MCF 10A (cell line): ENCODE data around the gene UBA1. TPM values are rescaled to one million over a fixed set of nuclear protein-coding genes. Genes with fewer than 3 reads are reported as not detected.
A peak's percentile ranks its signal among the peaks of the same experiment; 100 is the strongest.

Experiments used
- BruUV-seq: library from RNA; stranded (reverse); fragments of 400-500 nt; replicated peaks from 2 replicates; lab custom pipeline; 2021; lab: Mats Ljungman, UMichigan
- CTCF ChIA-PET: fragments of 300-600 bp; sonication (Branson Sonifier 250); formaldehyde crosslinking; extraction: SDS; loops from one replicate; lab custom pipeline; 2021; ENCODE audit warnings: antibody characterized with exemption, inconsistent platforms; lab: Yijun Ruan, JAX
- POLR2A ChIA-PET: fragments of 300-600, 350-650 bp; sonication (Branson Sonifier 250); formaldehyde crosslinking; extraction: SDS; loops from one replicate; lab custom pipeline; 2020; ENCODE audit warnings: antibody characterized with exemption, inconsistent platforms; lab: Yijun Ruan, JAX
- DNase-seq: peaks from one replicate; pipeline ENCODE4 v3.0.0-alpha.2; 2018; ENCODE audit not compliant: unreplicated experiment
- H3K27ac Mint-ChIP-seq: one replicate; pipeline ENCODE4 v1.8.0; 2022; ENCODE audit warnings: mild to moderate bottlenecking, low read depth, mixed read lengths; ENCODE audit not compliant: unreplicated experiment
- H3K27me3 Mint-ChIP-seq: one replicate; pipeline ENCODE4 v1.8.0; 2022; ENCODE audit warnings: mixed read lengths; ENCODE audit not compliant: insufficient read depth, unreplicated experiment
- H3K36me3 Mint-ChIP-seq: one replicate; pipeline ENCODE4 v1.8.0; 2022; ENCODE audit warnings: mild to moderate bottlenecking, moderate library complexity, mixed read lengths; ENCODE audit not compliant: insufficient read depth, unreplicated experiment
- H3K4me1 Mint-ChIP-seq: one replicate; pipeline ENCODE4 v1.8.0; 2022; ENCODE audit warnings: mixed read lengths; ENCODE audit not compliant: insufficient read depth, unreplicated experiment
- H3K4me3 Mint-ChIP-seq: one replicate; pipeline ENCODE4 v1.8.0; 2022; ENCODE audit warnings: mild to moderate bottlenecking, moderate library complexity, mixed read lengths; ENCODE audit not compliant: unreplicated experiment
- H3K9me3 Mint-ChIP-seq: one replicate; pipeline ENCODE4 v1.8.0; 2022; ENCODE audit warnings: mixed read lengths; ENCODE audit not compliant: unreplicated experiment
- CTCF ChIP-seq: fragments of 200-600 bp; IDR thresholded peaks from one replicate; pipeline ENCODE4 v1.8.0; 2022; ENCODE audit warnings: antibody characterized with exemption, mild to moderate bottlenecking; ENCODE audit not compliant: unreplicated experiment
- intact Hi-C: fragments of 100-400 bp; cut with micrococcal nuclease; formaldehyde crosslinking; loops from 2 replicates; pipeline ENCODE4 v1.14.1; 2022
- total RNA-seq: library from RNA; stranded (reverse); gene quantifications from 2 replicates; pipeline ENCODE4 v1.2.3, GENCODE V29; 2022

UBA1 gene
- total RNA-seq, 1 experiment from 2014 or later, result 248 TPM

GRCh38 chrX:47166126-47166525 is 27.5 kb upstream of the UBA1 start:
- ChIA-PET CTCF (no interaction called here), POLR2A (no interaction called here)
- peaks cover 38% of the 10 kb centered on the region for H3K27me3 Mint-ChIP-seq
- no peak overlapping the region for H3K27ac Mint-ChIP-seq
- no peak for TF ChIP-seq CTCF
- intact Hi-C loops, result no loop called here
- H3K36me3 Mint-ChIP-seq, result peaks cover 34% of the 10 kb centered on the region
- BruUV-seq, result no TSS peak
- no peaks in the 10 kb centered on the region for H3K9me3 Mint-ChIP-seq
- DNase-seq, result no peak
- no peak overlapping the region for H3K4me3 Mint-ChIP-seq
- H3K4me1 Mint-ChIP-seq, result no peaks in the 10 kb centered on the region

DNA sequence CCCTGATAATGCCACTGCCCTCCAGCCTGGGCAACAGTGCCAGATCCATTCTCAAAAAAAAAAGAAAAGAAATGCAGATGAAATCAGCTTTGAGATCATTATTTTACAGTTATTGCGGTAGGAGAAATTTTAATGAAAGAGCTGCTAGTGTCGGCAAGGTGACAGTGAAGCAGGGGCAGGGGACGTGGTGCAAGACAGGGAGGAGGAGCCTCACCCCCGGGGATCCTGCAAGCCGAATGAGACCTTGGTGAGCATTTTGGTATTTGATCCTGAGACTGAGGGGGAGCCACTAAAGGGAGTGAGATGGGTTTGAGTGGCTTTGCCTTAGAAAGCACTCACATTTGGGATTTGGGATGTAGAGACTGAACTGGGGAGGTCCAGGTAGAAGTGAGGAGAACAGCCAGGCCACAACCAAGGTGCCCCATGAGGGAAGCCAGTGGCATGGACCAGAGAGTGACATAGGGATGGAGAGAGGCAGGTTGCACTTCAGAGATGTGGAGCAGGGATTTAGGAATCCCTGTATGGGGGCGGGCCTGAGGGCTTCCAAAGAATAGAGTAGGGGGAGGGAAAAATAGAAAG is 25.0 kb upstream of the UBA1 start:
- Mint-ChIP-seq H3K4me3 (no peak overlapping the region), H3K4me1 (no peaks in the 10 kb centered on the region), H3K27ac (no peak overlapping the region), H3K36me3 (peaks cover 30% of the 10 kb centered on the region), H3K27me3 (peaks cover 62% of the 10 kb centered on the region), H3K9me3 (no peaks in the 10 kb centered on the region)
- BruUV-seq, result no TSS peak
- no peak for TF ChIP-seq CTCF
- no peak for DNase-seq
- POLR2A ChIA-PET, result no interaction called here
- CTCF ChIA-PET, result no interaction called here
- intact Hi-C loops, result no loop called here

- DNase-seq, result no peak
- Mint-ChIP-seq H3K9me3 (no peaks in the 10 kb centered on the region), H3K36me3 (peaks cover 37% of the 10 kb centered on the region), H3K4me1 (no peaks in the 10 kb centered on the region), H3K4me3 (no peak overlapping the region), H3K27ac (no peak overlapping the region), H3K27me3 (peaks cover 69% of the 10 kb centered on the region)
- TF ChIP-seq CTCF, result no peak
- POLR2A ChIA-PET, result no interaction called here
- CTCF ChIA-PET, result no interaction called here
- intact Hi-C loops, result no loop called here
- no TSS peak for BruUV-seq
These were observed 24.4 kb upstream of the UBA1 start for GRCh38 chrX:47169273-47169672.

DNA sequence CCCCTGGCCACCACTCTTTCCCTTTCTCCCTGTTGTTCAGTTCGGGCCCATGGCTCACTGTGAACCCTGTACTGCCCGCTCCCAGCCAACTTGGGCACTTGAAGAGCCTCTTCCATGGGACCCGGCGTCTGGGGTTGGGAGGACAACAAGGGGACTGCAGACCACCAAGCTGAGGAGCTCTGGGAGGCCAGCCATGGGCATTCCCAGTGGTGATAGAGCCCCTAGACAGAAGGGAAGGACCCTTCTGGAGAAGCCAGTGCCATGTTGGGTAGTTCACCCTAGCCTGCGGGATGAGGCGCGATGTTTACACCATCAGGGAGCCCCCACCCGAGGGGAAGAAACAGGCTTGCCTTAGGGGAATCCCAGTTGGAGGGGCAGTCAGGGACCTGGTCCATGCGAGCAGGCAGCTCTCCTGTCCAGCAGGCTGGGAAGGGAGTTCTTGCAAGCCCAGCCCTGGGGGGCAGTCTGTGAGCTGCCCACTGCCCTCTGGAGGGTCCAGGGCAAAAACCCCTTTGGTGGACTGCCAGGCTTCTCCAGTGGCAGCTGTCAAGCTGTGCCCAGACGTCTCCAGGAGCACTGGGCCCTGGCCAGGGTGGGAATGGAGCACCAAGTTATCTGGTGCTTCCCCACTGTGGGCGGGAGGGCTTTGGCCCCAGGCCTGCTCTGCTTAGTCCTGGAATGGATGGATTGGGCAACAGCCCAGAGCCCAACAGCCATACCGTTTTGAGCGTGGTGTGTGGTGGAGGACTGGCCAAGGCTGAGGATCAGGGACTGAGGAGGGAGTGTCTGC is 23.7 kb upstream of the UBA1 start:
- peaks cover 76% of the 10 kb centered on the region for H3K27me3 Mint-ChIP-seq
- intact Hi-C loops, result no loop called here
- TF ChIP-seq CTCF, result no peak
- DNase-seq, result peak; percentile 41
- peaks cover 44% of the 10 kb centered on the region for H3K36me3 Mint-ChIP-seq
- H3K4me1 Mint-ChIP-seq, result no peaks in the 10 kb centered on the region
- POLR2A ChIA-PET, result no interaction called here
- BruUV-seq, result no TSS peak
- no peak overlapping the region for H3K27ac Mint-ChIP-seq
- no peak overlapping the region for H3K4me3 Mint-ChIP-seq
- CTCF ChIA-PET, result no interaction called here
- H3K9me3 Mint-ChIP-seq, result no peaks in the 10 kb centered on the region
